Erythroblast (primary cell): ENCODE data around the gene RPL10A.

Experiments
- GATA1 ChIP-seq: IDR thresholded peaks from 2 replicates; pipeline ENCODE4 v1.6.1; 2011; ENCODE audit warnings: low read depth, mild to moderate bottlenecking, control low read depth, low read length, moderate library complexity
- POLR2A ChIP-seq: IDR thresholded peaks from 2 replicates; pipeline ENCODE4 v1.6.1; 2011; ENCODE audit warnings: mild to moderate bottlenecking, low read length

DNA sequence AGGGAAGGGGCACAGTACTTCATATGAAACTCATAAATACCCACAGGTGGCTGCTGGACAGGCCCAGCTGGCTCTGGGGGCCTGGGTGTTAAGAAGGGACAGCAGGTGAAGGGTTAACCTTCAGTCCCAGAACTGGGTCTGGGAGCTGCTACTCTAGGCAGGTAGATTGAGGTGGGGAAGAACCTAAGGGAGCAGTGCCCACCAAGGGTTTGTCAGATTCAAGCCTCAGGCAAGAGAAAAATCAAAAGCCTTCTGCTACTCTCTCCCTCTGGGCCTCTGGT is 5.6 kb downstream of the RPL10A start:
- TF ChIP-seq POLR2A, result no peak
- TF ChIP-seq GATA1, result no peak
